GM23338 (cell line): Measurements from ENCODE around the gene FLT1. TPM values are rescaled to one million over a fixed set of nuclear protein-coding genes. Genes with fewer than 3 reads are reported as not detected.

Experiments used
- EZH2phosphoT487 ChIP-seq: fragments of 200-600 bp; sonication (generic); IDR thresholded peaks from one replicate; pipeline ENCODE4 v1.8.1; 2018; ENCODE audit warnings: antibody characterized with exemption; ENCODE audit not compliant: unreplicated experiment
- JUNB ChIP-seq: IDR thresholded peaks from one replicate; pipeline ENCODE4 v1.6.1; 2016; ENCODE audit warnings: antibody characterized with exemption; ENCODE audit not compliant: unreplicated experiment
- POLR2AphosphoS5 ChIP-seq: IDR thresholded peaks from 2 replicates; pipeline ENCODE4 v1.6.1; 2016; ENCODE audit warnings: antibody characterized with exemption, low read depth
- ZNF114 ChIP-seq: fragments of 250-450 bp; sonication (Bioruptor Pico); IDR thresholded peaks from 2 replicates; pipeline ENCODE4 v1.5.0; 2020; ENCODE audit warnings: mild to moderate bottlenecking, moderate library complexity
- ZNF331 ChIP-seq: fragments of 250-450 bp; sonication (Bioruptor Pico); IDR thresholded peaks from 2 replicates; pipeline ENCODE4 v1.5.0; 2020; ENCODE audit warnings: low read depth, mild to moderate bottlenecking, moderate library complexity
- polyA plus RNA-seq: library from polyadenylated mRNA; unstranded; fragments of >200 nt; fragmentation: Nextera tagmentation; extraction: Ambion mirVana; gene quantifications from 2 replicates; pipeline ENCODE4 v1.2.1, GENCODE V29; 2016
- total RNA-seq: library from RNA; depleted of rRNA; stranded (reverse); fragments of >200 nt; shearing (Covaris generic); gene quantifications from 2 replicates; pipeline ENCODE4 v1.2.3, GENCODE V29; 2014
- TF ChIP-seq, protein P1 (sequence below): fragments of 250-450 bp; sonication (Bioruptor Pico); IDR thresholded peaks from 2 replicates; pipeline ENCODE4 v1.5.0; 2020; ENCODE audit warnings: mild to moderate bottlenecking, moderate library complexity
- TF ChIP-seq, protein P2 (sequence below), 2 experiments: fragments of 200-600 bp in 1 of 2; sonication (generic) in 1 of 2; conservative IDR thresholded peaks; 2 replicates each; pipeline versions ENCODE4 v1.5.1 to v1.6.1; 2016 to 2017; ENCODE audit warnings: antibody characterized with exemption in 2 of 2, low read depth in 2 of 2, mild to moderate bottlenecking in 2 of 2, moderate library complexity in 1 of 2
- TF ChIP-seq, protein P3 (sequence below): IDR thresholded peaks from one replicate; pipeline ENCODE4 v1.6.1; 2018; ENCODE audit warnings: antibody characterized with exemption; ENCODE audit not compliant: unreplicated experiment

The FLT1 gene
- total and polyA plus RNA-seq, 2 experiments from 2014 or later = 26.8 to 116 TPM

DNA sequence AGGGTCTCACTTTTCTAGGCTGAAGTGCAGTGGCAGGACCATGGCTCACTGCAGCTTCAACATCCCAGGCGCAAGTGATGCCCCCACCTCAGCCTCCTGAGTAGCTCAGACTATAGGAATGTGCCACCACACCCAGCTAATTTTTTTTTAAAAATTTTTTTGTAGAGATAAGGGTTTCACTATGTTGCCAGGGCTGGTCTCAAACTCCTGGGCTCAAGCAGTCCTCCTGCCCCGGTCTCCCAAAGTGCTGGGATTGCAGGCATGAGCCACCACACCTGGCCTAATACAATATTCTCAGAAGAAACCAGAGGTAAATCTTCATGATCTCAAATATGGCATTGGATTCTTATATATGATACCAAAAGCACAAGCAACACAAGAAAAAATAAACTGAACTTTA, 47.7 kb downstream of the FLT1 start (continued):
- TF ChIP-seq, protein P1, sequence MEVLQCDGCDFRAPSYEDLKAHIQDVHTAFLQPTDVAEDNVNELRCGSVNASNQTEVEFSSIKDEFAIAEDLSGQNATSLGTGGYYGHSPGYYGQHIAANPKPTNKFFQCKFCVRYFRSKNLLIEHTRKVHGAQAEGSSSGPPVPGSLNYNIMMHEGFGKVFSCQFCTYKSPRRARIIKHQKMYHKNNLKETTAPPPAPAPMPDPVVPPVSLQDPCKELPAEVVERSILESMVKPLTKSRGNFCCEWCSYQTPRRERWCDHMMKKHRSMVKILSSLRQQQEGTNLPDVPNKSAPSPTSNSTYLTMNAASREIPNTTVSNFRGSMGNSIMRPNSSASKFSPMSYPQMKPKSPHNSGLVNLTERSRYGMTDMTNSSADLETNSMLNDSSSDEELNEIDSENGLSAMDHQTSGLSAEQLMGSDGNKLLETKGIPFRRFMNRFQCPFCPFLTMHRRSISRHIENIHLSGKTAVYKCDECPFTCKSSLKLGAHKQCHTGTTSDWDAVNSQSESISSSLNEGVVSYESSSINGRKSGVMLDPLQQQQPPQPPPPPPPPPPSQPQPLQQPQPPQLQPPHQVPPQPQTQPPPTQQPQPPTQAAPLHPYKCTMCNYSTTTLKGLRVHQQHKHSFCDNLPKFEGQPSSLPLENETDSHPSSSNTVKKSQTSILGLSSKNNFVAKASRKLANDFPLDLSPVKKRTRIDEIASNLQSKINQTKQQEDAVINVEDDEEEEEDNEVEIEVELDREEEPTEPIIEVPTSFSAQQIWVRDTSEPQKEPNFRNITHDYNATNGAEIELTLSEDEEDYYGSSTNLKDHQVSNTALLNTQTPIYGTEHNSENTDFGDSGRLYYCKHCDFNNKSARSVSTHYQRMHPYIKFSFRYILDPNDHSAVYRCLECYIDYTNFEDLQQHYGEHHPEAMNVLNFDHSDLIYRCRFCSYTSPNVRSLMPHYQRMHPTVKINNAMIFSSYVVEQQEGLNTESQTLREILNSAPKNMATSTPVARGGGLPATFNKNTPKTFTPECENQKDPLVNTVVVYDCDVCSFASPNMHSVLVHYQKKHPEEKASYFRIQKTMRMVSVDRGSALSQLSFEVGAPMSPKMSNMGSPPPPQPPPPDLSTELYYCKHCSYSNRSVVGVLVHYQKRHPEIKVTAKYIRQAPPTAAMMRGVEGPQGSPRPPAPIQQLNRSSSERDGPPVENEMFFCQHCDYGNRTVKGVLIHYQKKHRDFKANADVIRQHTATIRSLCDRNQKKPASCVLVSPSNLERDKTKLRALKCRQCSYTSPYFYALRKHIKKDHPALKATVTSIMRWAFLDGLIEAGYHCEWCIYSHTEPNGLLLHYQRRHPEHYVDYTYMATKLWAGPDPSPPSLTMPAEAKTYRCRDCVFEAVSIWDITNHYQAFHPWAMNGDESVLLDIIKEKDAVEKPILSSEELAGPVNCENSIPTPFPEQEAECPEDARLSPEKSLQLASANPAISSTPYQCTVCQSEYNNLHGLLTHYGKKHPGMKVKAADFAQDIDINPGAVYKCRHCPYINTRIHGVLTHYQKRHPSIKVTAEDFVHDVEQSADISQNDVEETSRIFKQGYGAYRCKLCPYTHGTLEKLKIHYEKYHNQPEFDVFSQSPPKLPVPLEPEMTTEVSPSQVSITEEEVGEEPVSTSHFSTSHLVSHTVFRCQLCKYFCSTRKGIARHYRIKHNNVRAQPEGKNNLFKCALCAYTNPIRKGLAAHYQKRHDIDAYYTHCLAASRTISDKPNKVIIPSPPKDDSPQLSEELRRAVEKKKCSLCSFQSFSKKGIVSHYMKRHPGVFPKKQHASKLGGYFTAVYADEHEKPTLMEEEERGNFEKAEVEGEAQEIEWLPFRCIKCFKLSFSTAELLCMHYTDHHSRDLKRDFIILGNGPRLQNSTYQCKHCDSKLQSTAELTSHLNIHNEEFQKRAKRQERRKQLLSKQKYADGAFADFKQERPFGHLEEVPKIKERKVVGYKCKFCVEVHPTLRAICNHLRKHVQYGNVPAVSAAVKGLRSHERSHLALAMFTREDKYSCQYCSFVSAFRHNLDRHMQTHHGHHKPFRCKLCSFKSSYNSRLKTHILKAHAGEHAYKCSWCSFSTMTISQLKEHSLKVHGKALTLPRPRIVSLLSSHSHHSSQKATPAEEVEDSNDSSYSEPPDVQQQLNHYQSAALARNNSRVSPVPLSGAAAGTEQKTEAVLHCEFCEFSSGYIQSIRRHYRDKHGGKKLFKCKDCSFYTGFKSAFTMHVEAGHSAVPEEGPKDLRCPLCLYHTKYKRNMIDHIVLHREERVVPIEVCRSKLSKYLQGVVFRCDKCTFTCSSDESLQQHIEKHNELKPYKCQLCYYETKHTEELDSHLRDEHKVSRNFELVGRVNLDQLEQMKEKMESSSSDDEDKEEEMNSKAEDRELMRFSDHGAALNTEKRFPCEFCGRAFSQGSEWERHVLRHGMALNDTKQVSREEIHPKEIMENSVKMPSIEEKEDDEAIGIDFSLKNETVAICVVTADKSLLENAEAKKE (CRISPR knock-in tag) = no peak
- no peak for TF ChIP-seq JUNB
- TF ChIP-seq, protein P2, sequence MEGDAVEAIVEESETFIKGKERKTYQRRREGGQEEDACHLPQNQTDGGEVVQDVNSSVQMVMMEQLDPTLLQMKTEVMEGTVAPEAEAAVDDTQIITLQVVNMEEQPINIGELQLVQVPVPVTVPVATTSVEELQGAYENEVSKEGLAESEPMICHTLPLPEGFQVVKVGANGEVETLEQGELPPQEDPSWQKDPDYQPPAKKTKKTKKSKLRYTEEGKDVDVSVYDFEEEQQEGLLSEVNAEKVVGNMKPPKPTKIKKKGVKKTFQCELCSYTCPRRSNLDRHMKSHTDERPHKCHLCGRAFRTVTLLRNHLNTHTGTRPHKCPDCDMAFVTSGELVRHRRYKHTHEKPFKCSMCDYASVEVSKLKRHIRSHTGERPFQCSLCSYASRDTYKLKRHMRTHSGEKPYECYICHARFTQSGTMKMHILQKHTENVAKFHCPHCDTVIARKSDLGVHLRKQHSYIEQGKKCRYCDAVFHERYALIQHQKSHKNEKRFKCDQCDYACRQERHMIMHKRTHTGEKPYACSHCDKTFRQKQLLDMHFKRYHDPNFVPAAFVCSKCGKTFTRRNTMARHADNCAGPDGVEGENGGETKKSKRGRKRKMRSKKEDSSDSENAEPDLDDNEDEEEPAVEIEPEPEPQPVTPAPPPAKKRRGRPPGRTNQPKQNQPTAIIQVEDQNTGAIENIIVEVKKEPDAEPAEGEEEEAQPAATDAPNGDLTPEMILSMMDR (conservative IDR thresholded peaks at IDR 0.05; ENCODE audit: low read depth in 2 of 2) = no peak
- no peak for TF ChIP-seq POLR2AphosphoS5
- TF ChIP-seq ZNF114 (CRISPR knock-in tag) = no peak
- no peak for TF ChIP-seq EZH2phosphoT487
- TF ChIP-seq ZNF331 (CRISPR knock-in tag) = no peak
- TF ChIP-seq, protein P3, sequence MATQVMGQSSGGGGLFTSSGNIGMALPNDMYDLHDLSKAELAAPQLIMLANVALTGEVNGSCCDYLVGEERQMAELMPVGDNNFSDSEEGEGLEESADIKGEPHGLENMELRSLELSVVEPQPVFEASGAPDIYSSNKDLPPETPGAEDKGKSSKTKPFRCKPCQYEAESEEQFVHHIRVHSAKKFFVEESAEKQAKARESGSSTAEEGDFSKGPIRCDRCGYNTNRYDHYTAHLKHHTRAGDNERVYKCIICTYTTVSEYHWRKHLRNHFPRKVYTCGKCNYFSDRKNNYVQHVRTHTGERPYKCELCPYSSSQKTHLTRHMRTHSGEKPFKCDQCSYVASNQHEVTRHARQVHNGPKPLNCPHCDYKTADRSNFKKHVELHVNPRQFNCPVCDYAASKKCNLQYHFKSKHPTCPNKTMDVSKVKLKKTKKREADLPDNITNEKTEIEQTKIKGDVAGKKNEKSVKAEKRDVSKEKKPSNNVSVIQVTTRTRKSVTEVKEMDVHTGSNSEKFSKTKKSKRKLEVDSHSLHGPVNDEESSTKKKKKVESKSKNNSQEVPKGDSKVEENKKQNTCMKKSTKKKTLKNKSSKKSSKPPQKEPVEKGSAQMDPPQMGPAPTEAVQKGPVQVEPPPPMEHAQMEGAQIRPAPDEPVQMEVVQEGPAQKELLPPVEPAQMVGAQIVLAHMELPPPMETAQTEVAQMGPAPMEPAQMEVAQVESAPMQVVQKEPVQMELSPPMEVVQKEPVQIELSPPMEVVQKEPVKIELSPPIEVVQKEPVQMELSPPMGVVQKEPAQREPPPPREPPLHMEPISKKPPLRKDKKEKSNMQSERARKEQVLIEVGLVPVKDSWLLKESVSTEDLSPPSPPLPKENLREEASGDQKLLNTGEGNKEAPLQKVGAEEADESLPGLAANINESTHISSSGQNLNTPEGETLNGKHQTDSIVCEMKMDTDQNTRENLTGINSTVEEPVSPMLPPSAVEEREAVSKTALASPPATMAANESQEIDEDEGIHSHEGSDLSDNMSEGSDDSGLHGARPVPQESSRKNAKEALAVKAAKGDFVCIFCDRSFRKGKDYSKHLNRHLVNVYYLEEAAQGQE = no peak
